ENCODE measurements around the gene VMA21. TPM values are rescaled to one million over a fixed set of nuclear protein-coding genes. Genes with fewer than 3 reads are reported as not detected.
A peak's percentile ranks its signal among the peaks of the same experiment; 100 is the strongest.

The VMA21 gene
- total RNA-seq, 1 donor = 78.9 TPM

GRCh38 chrX:151384807-151385206 lies 12.2 kb upstream of the VMA21 start:
- no peak for TF ChIP-seq CTCF (IDR thresholded peaks at IDR 0.05; ENCODE audit: insufficient read depth, low read length)
- H3K4me3 ChIP-seq (ENCODE audit: low read depth, low read length) = no peak overlapping the region

GRCh38 chrX:151386838-151387459 lies 10.1 kb upstream of the VMA21 start:
- no peak for TF ChIP-seq CTCF (IDR thresholded peaks at IDR 0.05; ENCODE audit: insufficient read depth, low read length)
- no peak overlapping the region for H3K4me3 ChIP-seq (ENCODE audit: low read depth, low read length)
- no peak for DNase-seq (ENCODE audit: low read depth)

More at GRCh38 chrX:151384807-151385206, 12.2 kb upstream of the VMA21 start:
- DNase-seq (ENCODE audit: low read depth) = no peak

GRCh38 chrX:151391722-151392121 lies 5.3 kb upstream of the VMA21 start:
- DNase-seq (ENCODE audit: low read depth) = no peak
- no peak overlapping the region for H3K4me3 ChIP-seq (ENCODE audit: low read depth, low read length)
- no peak for TF ChIP-seq CTCF (IDR thresholded peaks at IDR 0.05; ENCODE audit: insufficient read depth, low read length)

- no peak for TF ChIP-seq CTCF (IDR thresholded peaks at IDR 0.05; ENCODE audit: insufficient read depth, low read length)
- no peak overlapping the region for H3K4me3 ChIP-seq (ENCODE audit: low read depth, low read length)
Observed at GRCh38 chrX:151393514-151393913, 3.5 kb upstream of the VMA21 start.

GRCh38 chrX:151396042-151396824 lies 773 bp upstream of the VMA21 start:
- TF ChIP-seq CTCF (IDR thresholded peaks at IDR 0.05; ENCODE audit: insufficient read depth, low read length) = no peak
- peak; percentile 69 for DNase-seq (ENCODE audit: low read depth)
- peak overlapping the region; percentile 64 for H3K4me3 ChIP-seq (ENCODE audit: low read depth, low read length)

More at GRCh38 chrX:151393514-151393913, 3.5 kb upstream of the VMA21 start:
- DNase-seq (ENCODE audit: low read depth) = no peak

- no peak for DNase-seq (ENCODE audit: low read depth)
- peak overlapping the region; percentile 79 for H3K4me3 ChIP-seq (ENCODE audit: low read depth, low read length)
- TF ChIP-seq CTCF (IDR thresholded peaks at IDR 0.05; ENCODE audit: insufficient read depth, low read length) = no peak
Observed at GRCh38 chrX:151397741-151398070, 700 bp downstream of the VMA21 start.
